Activated CD4-positive, alpha-beta T cell treated with anti-CD3 and anti-CD28 coated beads for 4 hours (primary cell): ENCODE results near the gene TIMM10.
"Not testable (repeated sequence)": the region's sequence is repeated elsewhere in the genome, so short reads cannot be mapped to it uniquely, and the experiment has no call there.

Experiments
- DNase-seq, 2 donors: peaks; one replicate each; pipeline ENCODE4 v3.0.0-alpha.2; 2020

TIMM10 gene

GRCh38 chr11:57541169-57541568, 10.6 kb upstream of the TIMM10 start:
- DNase-seq: no peak

GRCh38 chr11:57539342-57539741, 8.8 kb upstream of the TIMM10 start:
- DNase-seq: no peak

GRCh38 chr11:57536947-57537619, 6.5 kb upstream of the TIMM10 start, which contains the start of gene SMTNL1:
SMTNL1 (plus strand) TSS chr11:57537595; CDS start chr11:57542643, 5,048 bp downstream.
- DNase-seq: no peak

- DNase-seq: not testable (repeated sequence)
Observed at GRCh38 chr11:57534449-57534848, 3.9 kb upstream of the TIMM10 start.

- no peak for DNase-seq
Observed at GRCh38 chr11:57530215-57530595, 349 bp downstream of the TIMM10 start.

- DNase-seq: no peak
Observed at GRCh38 chr11:57529012-57529411, 1.5 kb downstream of the TIMM10 start.

- DNase-seq: peak; percentile 66 to 79
Observed at GRCh38 chr11:57527056-57527631, 3.4 kb downstream of the TIMM10 start.

GRCh38 chr11:57523419-57523818, 7.1 kb downstream of the TIMM10 start:
- DNase-seq: no peak

- no peak for DNase-seq
Observed at GRCh38 chr11:57521116-57521515, 9.4 kb downstream of the TIMM10 start.

GRCh38 chr11:57516061-57516443, 14.5 kb downstream of the TIMM10 start:
- no peak for DNase-seq

GRCh38 chr11:57515332-57516060, 15.1 kb downstream of the TIMM10 start, which contains the start of gene SLC43A1:
SLC43A1 (minus strand) TSS chr11:57515702; CDS start chr11:57514111, 1,591 bp downstream.
- DNase-seq: peak; percentile 22 to 37

GRCh38 chr11:57514538-57515331, 15.8 kb downstream of the TIMM10 start:
- DNase-seq: peak; percentile 39 to 53

- DNase-seq: peak; percentile 31 to 35
Observed at GRCh38 chr11:57513911-57514537, 16.5 kb downstream of the TIMM10 start.

GRCh38 chr11:57513452-57513795, 17.1 kb downstream of the TIMM10 start:
- DNase-seq: no peak

- no peak for DNase-seq
Observed at GRCh38 chr11:57512646-57513451, 17.7 kb downstream of the TIMM10 start.

GRCh38 chr11:57511741-57512430, 18.7 kb downstream of the TIMM10 start:
- no peak for DNase-seq

GRCh38 chr11:57508341-57509170, 22.0 kb downstream of the TIMM10 start:
- DNase-seq: no peak

GRCh38 chr11:57506522-57506921, 24.0 kb downstream of the TIMM10 start:
- no peak for DNase-seq

GRCh38 chr11:57504511-57504910, 26.0 kb downstream of the TIMM10 start:
- no peak for DNase-seq

GRCh38 chr11:57502870-57503269, 27.7 kb downstream of the TIMM10 start:
- no peak for DNase-seq
